Stimulated activated CD4-positive, alpha-beta T cell treated with anti-CD3 and anti-CD28 coated beads, Interleukin-12 subunit alpha, Interleukin-12 subunit beta, amount 100 ng/mL, for 48 hours (primary cell): ENCODE data around the gene BAIAP2L1.

Experiments
- DNase-seq, 3 donors: peaks; one replicate each; pipeline ENCODE4 v3.0.0-alpha.2; 2020; ENCODE audit warnings: low read depth in 2 of 3, low spot score in 1 of 3

Gene BAIAP2L1

DNA sequence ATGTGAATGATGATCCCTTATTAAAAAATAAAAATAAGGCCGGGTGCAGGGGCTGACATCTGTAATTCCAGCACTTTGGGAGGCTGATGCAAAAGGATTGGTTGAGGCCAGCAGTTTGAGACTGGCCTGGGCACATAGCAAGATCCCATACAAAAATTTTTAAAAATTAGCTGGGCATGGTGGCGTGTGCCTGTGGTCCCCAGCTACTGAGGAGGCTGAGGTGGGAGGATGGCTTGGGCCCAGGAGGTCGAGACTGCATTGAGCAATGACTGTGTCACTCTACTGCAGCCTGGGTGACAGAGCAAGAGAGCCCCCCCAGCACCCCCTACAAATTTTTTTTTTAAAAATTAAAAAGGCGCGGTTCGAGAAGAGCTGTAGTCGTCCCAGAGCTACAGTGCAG lies 120.6 kb downstream of the BAIAP2L1 start:
- DNase-seq: no peak

DNA sequence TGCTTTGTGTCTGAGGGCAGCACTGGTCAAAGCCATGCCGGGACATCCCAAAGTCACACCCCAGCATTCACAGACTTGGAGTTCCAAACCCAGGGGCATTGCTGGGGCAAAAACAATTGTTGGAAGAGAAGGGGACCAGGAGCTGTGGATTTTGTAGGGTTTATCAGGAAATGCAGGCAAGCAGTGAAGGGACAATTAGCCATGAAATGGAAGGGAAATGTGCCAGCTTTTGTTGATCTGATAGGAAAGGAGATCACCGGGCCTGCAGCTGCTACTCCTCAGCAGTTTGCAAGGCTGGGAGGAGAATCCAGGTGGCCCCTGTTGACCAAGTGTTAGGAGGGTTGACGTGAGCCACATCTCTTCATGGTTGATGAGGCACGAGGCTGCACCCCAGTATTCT lies 122.0 kb downstream of the BAIAP2L1 start:
- DNase-seq: no peak

DNA sequence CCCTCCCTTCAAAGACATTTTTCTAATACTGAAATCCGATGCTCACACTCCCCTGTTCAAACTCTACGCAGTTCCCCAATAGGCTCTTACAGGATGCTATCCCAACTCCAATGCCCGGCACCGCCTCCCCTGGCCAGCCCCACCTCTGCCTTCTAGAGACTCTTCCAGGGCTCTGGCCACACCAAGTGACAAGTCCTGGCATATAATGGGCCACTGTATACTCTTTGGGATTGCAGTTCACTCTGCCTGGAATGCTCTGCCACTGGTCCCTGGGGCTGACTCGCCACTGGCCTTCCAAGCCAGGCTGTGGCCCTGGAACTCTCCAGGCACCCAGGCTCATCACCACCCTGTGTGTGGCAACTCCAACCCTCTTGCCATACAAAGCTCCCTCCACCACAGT lies 122.5 kb downstream of the BAIAP2L1 start:
- DNase-seq: no peak

DNA sequence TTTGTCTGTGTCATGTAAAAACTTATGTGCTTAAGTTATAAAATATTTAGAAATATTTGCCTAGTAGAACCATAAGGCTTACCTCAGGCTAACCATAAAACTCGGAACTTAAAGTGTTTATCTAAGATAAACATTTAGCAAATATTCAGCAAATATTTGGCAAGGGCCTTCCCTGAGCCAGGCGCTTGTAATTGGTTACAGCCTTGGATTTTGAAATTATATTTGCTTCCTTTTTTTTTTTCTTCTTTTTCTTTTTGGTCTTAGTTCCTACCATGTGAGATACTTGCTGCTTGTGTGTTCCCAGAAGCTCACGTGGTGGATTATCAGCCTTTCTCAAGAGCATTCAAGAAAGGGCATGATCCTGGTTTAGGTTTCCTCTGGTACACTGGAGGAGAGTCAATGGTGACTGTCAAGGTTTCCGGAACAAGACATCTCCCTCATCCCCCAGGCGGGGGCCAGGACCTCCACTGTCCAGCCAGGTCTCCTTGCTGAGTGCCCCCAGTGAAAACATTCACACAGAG lies 124.6 kb downstream of the BAIAP2L1 start:
- no peak for DNase-seq

DNA sequence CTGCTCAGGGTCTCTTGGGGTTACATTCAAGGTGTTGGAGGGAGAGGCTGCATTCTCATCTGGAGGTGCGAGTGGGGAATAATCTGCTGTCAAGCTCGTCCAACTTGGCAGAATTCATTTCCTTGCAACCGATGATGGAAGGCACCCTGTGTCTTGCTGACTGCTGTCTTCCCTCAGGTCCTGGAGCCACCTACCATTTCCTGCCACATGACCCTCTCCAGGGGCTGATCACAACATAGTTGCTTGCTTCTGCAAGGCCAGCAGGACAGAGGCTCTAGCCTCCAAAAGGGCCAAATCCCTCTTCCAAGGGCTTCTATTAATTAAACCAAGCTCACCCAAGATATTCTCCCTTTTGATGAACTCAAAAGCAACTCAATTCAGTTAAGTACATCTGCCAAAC lies 133.6 kb downstream of the BAIAP2L1 start:
- DNase-seq: no peak

DNA sequence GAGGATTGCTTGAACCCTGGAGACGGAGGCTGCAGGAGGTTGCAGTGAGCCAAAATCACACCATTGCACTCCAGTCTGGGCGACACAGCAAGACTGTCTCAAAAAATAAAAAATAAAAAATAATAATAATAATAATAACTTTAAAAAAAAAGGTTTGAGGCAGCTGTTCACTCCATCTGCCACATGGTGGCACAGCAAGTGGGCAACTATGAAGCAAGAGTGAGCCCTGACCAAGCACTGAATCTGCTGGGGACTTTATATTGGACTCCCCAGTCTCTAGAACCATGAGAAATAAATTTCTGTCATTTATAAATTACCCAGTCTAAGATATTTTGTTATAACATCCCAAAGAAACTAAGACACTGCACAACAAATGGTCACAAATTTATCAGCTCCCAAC lies 134.1 kb downstream of the BAIAP2L1 start:
- DNase-seq: no peak

DNA sequence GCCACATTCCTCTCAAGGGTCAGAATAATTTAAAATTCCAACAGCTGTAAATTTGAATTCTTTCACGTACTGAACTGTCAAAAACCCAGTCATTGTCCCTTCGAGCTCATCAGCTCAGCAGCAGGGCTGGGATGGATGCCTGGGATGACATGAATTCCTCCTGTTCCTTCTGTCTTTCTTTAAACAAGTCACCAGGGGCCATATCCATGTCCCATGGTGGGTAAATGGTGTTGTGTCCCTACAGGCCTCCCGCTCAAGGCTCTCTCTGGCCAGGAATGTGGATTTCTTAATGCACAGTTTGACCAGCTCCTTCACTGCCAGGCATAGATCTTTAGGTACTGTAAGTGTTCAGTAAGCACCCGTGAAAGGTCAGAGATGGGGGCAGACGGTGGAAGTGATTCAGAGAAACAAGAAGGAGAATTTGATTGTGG lies 135.0 kb downstream of the BAIAP2L1 start:
- no peak for DNase-seq

DNA sequence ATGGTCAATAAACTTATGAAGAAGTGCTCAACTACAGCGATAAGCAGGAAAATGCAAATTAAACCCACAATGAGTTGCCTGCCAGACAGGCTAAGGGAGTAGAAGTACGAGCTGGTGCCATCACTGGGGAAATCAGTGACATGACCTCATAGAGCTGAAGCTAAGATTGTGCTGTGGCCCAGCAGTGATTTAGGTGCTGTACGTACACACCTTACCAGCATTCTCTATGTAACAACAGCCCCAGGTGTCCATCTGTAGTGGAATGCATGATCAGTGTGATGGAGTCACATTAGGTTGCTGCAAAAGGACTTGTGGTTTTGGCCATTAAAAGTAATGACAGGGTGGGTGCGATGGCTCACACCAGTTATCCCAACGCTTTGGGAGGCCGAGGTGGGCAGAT lies 143.2 kb downstream of the BAIAP2L1 start:
- no peak for DNase-seq

DNA sequence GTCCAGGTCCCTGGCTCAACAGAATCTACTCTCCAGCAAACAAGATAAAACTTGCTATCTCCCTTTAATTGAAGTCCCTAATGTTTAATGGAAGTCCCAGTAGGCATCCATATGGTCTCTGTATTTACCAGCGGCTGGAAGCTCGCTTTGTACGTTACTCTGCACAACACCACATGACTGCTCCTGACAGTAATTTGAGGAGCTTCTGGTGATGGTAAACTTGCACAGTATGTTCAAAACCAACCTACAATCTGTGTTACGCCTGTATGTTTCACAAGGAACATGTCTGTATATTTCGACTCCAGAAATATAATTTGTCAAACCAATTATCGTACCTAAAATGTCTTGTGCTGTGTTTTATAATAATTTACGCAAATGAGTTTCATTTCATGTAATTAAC lies 144.5 kb downstream of the BAIAP2L1 start:
- DNase-seq: no peak

DNA sequence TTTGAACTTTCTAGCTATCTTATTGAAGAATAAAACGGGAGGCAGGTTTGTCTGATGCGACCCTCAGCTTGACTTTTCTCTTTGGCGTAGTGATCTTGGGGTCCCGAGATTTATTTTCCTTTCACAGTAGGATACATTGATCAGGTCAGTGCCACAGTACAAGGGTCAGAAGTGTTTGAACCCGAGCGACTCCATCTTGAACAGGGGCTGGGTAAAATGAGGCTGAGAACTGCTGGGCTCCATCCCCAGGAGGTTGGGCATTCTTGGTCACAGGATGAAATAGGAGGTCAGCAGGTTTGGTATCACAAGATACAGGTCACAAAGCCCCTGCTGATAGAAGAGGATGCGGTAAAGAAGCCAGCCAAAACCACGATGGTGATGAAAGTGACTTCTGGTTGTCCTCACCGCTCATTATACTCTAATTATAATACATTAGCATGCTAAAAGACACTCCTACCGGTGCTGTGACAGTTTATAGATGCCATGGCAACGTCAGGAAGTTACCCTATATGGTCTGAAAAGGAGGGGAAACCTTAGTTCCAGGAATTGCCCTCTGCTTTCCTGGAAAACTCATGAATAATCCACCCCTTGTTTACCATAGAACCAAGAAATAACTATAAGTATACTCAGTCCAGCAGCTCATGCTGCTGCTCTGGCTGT lies 145.8 kb downstream of the BAIAP2L1 start:
- peak in 1 of 3 donors; percentile 30 for DNase-seq

DNA sequence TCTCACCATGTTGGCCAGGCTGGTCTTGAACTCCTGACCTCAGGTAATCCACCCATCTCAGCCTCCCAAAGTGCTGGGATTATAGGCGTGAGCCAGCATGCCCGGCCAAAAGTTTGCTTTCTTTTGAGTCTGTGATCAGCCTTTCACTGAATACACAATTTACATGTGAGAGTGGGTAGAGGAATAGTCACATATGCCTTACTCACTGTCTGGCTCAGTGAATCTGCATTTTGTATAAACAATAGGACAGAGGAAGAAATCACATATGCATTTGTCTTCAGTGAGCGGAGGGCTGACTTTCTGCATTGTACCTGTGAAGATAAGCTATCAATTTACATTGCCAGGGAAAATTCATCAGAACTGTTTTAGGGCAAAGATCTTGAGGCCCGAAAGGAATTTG lies 146.4 kb downstream of the BAIAP2L1 start:
- DNase-seq: no peak

DNA sequence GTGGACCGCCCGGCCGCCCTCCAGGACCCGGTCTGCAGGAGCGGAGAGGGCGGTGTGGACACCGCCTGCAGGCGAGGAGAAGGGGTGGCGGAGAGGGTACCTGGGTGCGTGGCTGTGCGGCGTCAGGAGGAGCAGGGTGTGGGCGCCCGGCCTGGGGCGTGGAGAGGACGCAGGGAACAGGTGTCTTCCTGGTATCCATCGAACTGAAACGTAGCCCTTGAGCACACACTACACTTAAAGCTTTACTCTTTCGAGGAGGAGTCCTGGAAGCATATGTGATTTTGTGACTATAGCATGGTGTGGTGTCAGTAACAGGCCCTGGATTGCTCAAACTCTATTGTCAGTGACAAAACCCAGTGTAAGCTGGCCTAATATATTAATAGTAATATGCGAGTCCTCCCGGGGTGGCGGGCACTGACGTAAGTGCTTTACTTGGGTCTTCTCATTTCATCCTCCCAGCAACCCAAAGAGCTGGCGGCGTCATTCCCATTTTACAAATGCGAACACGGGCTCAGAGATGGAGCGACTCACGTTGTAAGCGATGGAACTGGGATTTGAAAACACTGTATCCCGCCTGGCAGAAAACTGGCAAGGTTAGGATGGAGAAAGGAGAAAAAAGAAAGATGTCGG lies 148.3 kb downstream of the BAIAP2L1 start:
- no peak for DNase-seq

DNA sequence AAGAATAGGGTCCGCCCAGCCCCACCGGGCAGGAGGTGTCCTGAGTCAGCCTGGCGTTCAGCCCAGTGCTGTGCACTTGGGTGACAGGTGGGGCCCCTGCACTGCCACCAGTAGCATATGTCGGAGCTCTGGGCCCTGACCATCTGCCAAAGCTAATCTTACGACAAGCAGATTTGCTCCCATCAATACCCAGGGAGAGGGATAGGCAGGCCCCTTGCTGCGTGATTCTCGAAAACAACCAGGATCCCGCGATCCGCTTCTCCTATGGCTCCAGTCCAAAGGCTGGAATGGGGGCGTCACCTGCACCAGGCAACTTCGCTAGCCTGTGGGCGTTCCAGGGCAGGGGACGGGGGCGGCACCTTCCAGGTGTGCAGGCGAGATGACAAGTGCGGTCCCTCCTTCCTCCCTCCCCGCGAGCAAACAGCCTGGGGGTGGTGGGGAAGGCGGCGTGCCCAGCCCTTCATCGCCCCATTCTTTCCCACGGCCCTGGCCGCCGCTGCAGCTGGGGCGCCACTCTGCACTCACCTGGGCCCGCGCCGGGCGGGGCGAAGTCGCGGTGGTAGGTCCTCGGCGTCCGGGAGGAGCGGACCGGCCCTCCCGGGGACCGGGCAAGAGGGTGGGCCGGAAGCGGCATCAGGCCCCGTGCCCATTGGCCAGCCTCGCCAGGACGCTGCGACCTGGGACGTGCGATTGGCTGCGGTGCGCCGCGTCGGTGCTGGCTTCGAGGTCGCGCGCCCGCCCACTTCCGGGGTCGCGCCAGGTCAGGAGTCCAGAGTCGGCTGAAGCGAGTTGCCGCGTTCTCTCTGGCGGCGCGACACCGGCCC lies 149.1 kb downstream of the BAIAP2L1 start, which contains the start of gene TECPR1:
Gene TECPR1 (minus strand): TSS at position 632 of the 824 bp plus-strand sequence. CDS start 6,086 bp downstream, outside the sequence.
- DNase-seq: peak; percentile 72 to 85 (median 72)

DNA sequence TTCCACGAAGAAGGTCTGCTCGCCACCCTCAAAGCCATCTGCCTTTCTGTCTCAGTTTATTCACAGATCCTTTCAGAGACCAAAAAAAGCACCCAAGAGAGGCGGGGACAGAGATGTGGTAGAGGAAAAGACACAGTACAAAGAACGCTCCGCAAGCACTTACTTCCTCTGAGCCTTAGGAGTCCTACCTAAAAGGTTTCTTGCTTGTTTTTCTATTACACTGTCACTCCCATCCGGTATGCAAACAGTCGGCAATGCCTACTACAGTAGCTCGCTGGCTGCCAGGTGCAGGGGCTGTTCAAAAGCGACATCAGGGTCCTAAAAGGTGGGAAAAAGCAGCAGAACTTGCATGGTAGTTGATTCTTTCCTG lies 149.7 kb downstream of the BAIAP2L1 start:
- DNase-seq: no peak

DNA sequence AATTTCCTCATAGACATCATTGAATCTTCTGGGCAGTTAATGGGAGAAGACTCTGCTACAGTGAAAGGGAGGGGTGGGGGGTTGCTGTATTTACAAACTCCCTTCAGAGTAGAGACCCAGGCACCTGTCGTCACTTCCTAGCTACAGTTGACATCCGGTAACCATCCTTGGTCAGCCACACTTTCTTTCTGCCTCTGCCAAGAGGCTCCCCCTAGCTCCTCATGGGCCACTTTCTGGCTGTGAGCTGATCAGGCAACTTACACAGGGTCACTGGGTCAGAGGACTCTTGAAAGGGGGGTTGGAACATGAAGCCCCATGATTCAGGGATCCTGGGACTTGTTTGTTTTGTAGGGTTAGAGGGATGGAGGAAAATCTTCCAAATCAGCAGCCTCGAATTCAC lies 150.1 kb downstream of the BAIAP2L1 start:
- peak in 2 of 3 donors; percentile 15 to 31 for DNase-seq

DNA sequence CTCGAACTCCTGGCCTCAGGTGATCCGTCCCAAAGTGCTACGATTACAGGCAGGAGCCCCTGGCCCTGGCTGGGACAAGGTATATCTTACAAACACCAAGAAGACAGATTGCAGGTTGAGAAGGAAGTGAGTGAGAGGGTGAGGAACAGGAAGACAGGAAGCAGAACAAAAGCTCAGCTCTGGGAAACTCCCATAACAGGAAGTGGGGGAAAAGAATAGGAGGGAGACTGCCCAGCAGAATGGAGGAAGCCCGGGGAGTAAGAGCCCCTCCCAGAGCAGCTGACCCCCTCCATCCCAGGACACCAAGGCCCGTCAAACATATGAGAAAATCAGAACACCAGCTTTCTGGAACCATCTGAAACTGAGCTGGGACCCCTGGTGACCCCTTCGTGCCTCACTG lies 151.8 kb downstream of the BAIAP2L1 start:
- DNase-seq: no peak

DNA sequence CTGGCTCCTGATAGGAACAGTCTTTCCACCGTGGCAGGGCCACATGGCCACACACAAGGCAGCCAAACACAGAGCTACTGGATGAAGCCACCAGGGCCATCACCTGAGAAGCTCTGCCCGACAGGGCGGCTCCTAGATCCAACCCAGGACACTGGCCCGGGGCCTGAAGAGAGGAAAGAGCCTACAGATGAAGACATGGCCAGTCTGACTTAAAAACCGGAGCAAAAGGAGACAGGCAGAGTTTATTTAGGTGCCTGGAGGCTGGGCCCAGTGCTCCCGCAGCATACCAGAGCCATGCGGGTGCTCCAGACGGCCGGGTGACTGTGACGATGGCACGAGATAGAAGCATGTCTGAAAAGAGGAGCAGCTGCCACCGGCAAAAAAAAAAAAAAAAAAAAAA lies 152.7 kb downstream of the BAIAP2L1 start:
- DNase-seq: no peak

DNA sequence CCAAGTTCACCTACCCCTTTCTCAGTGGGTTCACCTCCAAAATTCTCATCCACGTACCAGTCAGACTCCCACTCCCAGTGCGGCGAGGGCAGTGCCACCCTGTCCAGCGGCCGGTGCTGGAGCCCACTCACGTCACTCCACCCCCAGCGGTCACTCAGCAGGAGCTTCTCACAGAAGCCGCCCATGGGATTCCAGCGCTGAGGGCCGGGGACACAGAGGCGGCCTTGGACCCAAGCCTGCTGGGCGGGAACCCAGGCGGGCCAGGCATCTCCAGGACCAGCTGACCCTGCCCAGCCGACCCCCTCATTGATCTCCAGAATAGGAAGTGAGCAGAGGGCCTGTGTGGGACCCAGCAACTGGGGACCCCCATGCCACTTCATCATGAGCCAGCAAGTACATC lies 156.0 kb downstream of the BAIAP2L1 start:
- DNase-seq: no peak

DNA sequence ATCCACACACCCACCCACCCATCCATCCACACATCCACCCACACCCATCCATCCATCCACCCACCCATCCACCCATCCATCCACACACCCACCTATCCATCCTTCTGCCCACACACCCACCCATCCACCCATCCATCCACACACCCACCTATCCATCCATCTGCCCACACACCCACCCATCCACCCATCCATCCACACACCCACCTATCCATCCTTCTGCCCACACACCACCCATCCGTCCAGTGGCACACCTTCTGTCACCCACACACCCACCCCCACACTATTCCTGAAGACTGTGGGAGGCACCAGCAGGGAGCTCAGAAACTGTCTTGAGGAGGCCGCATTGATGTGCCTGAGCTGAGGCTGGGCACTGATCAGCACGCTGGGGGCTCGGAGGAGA lies 158.0 kb downstream of the BAIAP2L1 start:
- DNase-seq: no peak

DNA sequence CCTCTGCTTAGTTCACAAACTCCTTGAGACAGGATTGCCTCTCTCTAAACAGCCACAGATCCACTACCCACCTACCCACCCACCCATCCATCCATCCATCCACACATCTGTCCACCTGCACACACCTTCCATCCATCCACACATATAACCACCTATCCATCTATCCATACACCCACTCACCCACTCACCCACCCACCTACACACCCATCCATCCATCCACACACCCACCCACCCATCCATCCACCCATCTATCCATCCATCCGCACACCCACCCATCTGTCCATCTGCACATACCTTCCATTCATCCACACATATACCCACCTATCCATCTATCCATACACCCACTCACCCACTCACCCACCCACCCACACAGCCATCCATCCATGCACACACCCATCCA lies 158.5 kb downstream of the BAIAP2L1 start:
- no peak for DNase-seq

DNA sequence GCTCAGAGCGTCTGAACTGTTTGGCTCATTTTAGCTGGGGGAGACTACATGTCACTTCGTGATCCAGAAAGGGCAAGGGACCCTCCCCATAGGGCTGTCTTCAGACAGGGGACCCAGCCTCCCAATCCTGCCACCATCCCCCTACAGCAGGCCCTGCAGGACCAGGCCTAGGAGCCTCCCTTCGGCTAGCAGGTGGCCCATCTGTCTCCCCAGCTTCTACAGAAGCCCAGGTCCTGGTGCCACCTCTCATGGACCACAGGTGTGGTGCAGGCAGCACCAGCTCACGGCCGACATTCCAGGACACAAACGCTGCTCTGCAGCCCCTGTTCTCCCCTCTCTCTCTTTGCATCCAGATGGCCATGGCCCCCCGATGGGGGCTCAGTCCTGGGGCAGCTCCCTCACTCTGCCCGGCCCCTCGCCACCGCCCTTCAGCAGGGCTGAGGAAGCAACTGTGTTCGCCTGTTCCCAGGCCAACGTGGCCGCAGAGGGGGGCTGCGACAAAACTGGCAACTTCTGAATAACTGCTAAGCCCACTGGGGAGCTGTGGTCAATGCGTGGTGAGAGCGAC lies 159.1 kb downstream of the BAIAP2L1 start:
- DNase-seq: no peak
